ENCODE results near the gene MIF4GD. TPM values are rescaled to one million over a fixed set of nuclear protein-coding genes. Genes with fewer than 3 reads are reported as not detected.

Gene MIF4GD, protein sequence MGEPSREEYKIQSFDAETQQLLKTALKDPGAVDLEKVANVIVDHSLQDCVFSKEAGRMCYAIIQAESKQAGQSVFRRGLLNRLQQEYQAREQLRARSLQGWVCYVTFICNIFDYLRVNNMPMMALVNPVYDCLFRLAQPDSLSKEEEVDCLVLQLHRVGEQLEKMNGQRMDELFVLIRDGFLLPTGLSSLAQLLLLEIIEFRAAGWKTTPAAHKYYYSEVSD
- total RNA-seq (40.0 and 41.5 TPM in 2 replicates), polyA plus RNA-seq (60.2 and 87.4 TPM in 2 replicates), polyA minus RNA-seq (40.9 and 44.8 TPM in 2 replicates)
- 32.3 TPM for total RNA-seq (2013)

DNA sequence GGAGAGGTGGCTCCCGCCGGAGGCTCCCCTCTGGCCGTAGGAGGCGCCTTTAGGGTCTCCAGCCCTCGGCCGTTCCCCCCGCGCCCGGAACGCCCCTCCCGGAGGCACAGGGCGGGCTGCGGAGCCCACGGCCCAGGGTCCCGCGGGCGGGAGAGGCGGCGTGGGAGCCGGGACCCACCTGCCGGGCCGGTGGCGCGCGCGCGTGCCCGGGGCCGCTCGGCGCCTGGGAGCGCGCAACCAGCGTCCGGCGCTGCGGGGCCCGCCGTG, at the start of gene MIF4GD:
Gene MIF4GD, minus strand, starts transcription at position 266 of the 267 bp plus-strand sequence. CDS start 1,036 bp downstream, outside the sequence.
- Histone ChIP-seq H3K36me3 (replicated peaks in 1 of 2; ENCODE audit: control extremely low read depth in 1 of 2, control insufficient read depth in 1 of 2, extremely low read depth in 1 of 2, insufficient read depth in 2 of 2, low read length in 1 of 2) (peaks cover 0 to 24% of the 10 kb centered on the region in 2 experiments), H4K20me1 (ENCODE audit: control insufficient read depth, insufficient read depth, low read length, poor library complexity, severe bottlenecking) (no peaks in the 10 kb centered on the region)
- H3K27ac Mint-ChIP-seq = peak within 1 kb of the TSS; percentile 89

More for the DNA sequence above, at the start of gene MIF4GD:
- TF ChIP-seq, protein P1, sequence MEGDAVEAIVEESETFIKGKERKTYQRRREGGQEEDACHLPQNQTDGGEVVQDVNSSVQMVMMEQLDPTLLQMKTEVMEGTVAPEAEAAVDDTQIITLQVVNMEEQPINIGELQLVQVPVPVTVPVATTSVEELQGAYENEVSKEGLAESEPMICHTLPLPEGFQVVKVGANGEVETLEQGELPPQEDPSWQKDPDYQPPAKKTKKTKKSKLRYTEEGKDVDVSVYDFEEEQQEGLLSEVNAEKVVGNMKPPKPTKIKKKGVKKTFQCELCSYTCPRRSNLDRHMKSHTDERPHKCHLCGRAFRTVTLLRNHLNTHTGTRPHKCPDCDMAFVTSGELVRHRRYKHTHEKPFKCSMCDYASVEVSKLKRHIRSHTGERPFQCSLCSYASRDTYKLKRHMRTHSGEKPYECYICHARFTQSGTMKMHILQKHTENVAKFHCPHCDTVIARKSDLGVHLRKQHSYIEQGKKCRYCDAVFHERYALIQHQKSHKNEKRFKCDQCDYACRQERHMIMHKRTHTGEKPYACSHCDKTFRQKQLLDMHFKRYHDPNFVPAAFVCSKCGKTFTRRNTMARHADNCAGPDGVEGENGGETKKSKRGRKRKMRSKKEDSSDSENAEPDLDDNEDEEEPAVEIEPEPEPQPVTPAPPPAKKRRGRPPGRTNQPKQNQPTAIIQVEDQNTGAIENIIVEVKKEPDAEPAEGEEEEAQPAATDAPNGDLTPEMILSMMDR (IDR thresholded peaks at IDR 0.05) = no peak
- no peak for TF ChIP-seq EZH2 (IDR thresholded peaks at IDR 0.05; ENCODE audit: borderline replicate concordance, insufficient read depth, low read depth, low read length, poor library complexity, severe bottlenecking)
- CTCF ChIA-PET = interaction anchor here (0.6 to 3.7 kb wide), 41 partner anchors 10 to 492 kb away, joined by 3 to 62 read pairs (median 4); partner anchors contain the start of genes FDXR, GGA3, GRB2 and LLGL2
- intact Hi-C loops (cut with micrococcal nuclease) = loop anchor here (1.0 to 2.0 kb wide), 8 partner anchors 10 to 310 kb away; partner anchors contain the start of genes GGA3, GRB2, MRPS7 and NUP85
- Mint-ChIP-seq H3K9me3 (ENCODE audit: insufficient read depth) (no peaks in the 10 kb centered on the region), H3K4me3 (peak within 1 kb of the TSS; percentile 88), H3K4me1 (peaks cover 23% of the 10 kb centered on the region), H3K27me3 (no peaks in the 10 kb centered on the region)
- Histone ChIP-seq H3K27me3 (replicated peaks in 1 of 4; ENCODE audit: control extremely low read depth in 1 of 4, control insufficient read depth in 3 of 4, insufficient read depth in 4 of 4, low read length in 3 of 4) (no peaks in the 10 kb centered on the region), H3K4me2 (replicated peaks; ENCODE audit: low read depth, low read length, poor library complexity, severe bottlenecking) (peak within 1 kb of the TSS; percentile 95), H3K9ac (ENCODE audit: low read length) (peak within 1 kb of the TSS; percentile 88), H3K4me1 (ENCODE audit: control insufficient read depth in 2 of 2, insufficient read depth in 2 of 2, low read length in 2 of 2) (peaks cover 17 to 28% of the 10 kb centered on the region in 2 donors), H3K9me3 (ENCODE audit: control extremely low read depth in 1 of 3, control insufficient read depth in 2 of 3, insufficient read depth in 1 of 3, low read length in 2 of 3) (no peaks in the 10 kb centered on the region), H3K27ac (ENCODE audit: low read length in 2 of 2) (peak within 1 kb of the TSS; percentile 84 to 90), H3K4me3 (ENCODE audit: control extremely low read depth in 1 of 5, extremely low read depth in 1 of 5, insufficient read depth in 1 of 5, low read depth in 2 of 5, low read length in 4 of 5) (peak within 1 kb of the TSS; percentile 27 to 98 (median 94)), H2AFZ (ENCODE audit: insufficient read depth, low read depth, low read length, poor library complexity, severe bottlenecking) (peak within 1 kb of the TSS; percentile 93), H3K79me2 (ENCODE audit: control insufficient read depth, insufficient read depth, low read length) (peaks cover 23% of the 10 kb centered on the region)
- POLR2A ChIA-PET = interaction anchor here (0.5 to 4.2 kb wide), 20 partner anchors 9 to 587 kb away, joined by 3 to 40 read pairs (median 4); partner anchors contain the start of genes GGA3, GRB2, MRPS7 and NUP85
- no peak for ATAC-seq (ENCODE audit: low read depth)
- DNase-seq = no peak
- under 1% methylated on average over 39 of the region's 39 CpGs for WGBS (ENCODE audit: insufficient coverage)

Measured in B cell (primary cell).